Stimulated activated CD8-positive, alpha-beta memory T cell treated with anti-CD3 and anti-CD28 coated beads, Interleukin-2, amount 100 ng/mL, for 1 hour (primary cell): ENCODE results near the gene CETP.

ENCODE experiments used
- DNase-seq, 2 donors: peaks; one replicate each; pipeline ENCODE4 v3.0.0-alpha.2; 2020; ENCODE audit warnings: low read depth in 2 of 2

Gene CETP

DNA sequence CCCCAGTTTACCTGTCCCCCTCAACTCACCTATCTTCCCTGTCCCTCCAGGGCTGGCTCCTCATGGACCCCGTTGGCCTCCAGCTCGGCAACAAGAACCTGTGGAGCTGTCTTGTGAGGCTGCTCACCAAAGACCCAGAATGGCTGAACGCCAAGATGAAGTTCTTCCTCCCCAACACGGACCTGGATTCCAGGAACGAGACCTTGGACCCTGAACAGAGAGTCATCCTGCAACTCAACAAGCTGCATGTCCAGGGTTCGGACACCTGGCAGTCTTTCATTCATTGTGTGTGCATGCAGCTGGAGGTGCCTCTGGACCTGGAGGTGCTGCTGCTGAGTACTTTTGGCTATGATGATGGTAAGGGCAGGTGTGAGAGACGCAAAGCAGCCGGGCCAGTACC, 58.9 kb downstream of the CETP start:
- DNase-seq = no peak

DNA sequence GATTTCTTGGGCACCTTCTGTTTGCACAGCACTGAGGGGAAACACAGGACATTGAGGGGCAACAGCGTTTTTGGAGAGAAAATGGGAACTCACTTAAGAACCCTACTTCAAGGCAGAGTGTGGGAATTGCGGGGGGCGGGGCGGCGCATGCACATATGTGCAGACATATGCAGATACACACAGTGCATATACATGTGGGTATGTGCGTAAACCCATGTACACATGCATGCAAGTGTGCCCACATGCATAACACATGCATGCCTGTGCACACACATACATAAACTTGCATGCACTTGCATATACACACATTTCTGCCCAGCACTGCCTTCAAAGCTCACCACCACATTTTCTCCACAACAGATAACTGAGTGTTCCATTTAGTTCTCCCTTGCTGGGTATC, 60.0 kb downstream of the CETP start:
- no peak for DNase-seq

DNA sequence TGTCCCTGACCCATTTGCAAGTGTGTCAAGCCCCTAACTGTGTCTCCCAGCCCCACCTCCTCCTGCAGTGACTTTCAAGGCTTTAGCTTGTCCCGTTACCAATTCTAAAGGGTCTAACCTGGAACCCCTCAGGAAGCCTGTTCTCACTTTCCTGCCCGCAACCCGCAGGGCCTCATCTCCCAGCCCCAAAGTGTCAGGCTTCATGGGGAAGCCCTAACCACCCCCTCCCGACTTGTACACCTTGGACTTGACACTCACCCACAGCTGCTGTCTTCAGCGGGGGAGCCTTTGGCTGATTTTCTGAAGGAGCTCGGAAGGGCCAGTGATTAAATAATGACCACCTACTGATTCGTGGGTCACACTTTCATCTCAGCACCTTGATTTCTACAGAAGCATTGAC, 60.7 kb downstream of the CETP start:
- DNase-seq = no peak

DNA sequence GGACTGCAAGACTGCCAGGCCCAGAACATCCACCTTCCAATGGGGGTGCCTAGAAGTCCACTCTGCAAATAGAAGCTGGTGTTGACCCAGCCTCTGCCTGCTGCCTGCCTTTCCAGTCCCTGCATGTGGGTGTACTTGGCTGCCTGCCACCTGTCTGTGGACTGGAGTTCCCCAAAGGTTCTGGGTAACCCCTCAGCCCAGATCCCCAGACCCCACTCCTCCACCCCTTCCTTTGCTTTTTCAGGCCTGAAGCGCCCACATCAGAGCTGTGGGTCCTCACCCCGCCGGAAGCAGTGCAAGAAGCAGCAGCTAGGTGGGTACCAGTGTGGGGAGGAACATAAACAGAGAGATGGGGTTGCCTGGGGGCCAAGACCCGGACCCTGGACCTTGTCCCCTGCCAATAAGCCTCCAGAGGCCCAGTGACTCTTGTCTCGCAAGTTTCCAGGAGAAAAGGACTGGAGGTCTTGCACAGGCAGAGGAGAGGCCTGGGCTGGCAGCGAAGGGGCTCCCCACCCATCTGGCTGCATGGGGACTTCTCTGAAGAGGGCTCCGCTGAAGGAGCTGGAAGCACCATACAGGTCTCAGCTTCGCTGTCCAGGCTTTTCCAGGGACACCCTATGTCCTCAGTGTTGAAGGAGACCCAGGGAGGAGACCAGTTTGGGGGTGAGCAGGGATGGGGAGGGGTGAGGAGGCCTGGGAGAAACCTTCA, 61.9 kb downstream of the CETP start:
- peak; percentile 57 for DNase-seq

DNA sequence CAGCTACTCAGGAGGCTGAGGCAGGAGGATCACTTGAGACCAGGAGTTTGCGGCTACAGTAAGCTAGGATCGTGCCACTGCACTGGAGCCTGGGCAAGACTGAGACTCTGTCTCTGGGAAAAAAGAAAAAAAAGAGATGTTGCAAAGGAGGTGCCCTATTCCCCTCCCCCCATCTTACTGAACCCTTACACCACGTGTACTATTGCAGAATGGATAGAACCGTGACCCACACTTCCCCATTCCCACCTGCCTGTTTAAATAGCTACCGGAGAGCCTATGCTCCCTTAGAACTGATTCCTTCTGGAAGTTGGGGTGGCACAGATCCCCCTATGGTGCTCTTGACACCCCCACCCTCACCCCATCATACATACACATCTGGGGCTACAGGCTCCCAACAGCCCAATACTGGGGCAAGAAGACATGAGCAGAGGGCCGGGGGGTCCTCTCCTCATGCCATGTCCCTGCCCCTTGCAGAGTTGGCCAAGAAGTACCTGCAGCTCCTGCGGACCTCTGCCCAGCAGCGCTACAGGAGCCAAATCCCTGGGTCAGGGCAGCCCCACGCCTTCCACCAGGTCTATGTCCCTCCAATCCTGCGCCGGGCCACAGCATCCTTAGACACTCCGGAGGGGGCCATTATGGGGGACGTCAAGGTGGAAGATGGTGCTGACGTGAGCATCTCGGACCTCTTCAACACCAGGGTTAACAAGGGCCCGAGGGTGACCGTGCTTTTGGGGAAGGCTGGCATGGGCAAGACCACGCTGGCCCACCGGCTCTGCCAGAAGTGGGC, 63.3 kb downstream of the CETP start:
- DNase-seq = no peak

DNA sequence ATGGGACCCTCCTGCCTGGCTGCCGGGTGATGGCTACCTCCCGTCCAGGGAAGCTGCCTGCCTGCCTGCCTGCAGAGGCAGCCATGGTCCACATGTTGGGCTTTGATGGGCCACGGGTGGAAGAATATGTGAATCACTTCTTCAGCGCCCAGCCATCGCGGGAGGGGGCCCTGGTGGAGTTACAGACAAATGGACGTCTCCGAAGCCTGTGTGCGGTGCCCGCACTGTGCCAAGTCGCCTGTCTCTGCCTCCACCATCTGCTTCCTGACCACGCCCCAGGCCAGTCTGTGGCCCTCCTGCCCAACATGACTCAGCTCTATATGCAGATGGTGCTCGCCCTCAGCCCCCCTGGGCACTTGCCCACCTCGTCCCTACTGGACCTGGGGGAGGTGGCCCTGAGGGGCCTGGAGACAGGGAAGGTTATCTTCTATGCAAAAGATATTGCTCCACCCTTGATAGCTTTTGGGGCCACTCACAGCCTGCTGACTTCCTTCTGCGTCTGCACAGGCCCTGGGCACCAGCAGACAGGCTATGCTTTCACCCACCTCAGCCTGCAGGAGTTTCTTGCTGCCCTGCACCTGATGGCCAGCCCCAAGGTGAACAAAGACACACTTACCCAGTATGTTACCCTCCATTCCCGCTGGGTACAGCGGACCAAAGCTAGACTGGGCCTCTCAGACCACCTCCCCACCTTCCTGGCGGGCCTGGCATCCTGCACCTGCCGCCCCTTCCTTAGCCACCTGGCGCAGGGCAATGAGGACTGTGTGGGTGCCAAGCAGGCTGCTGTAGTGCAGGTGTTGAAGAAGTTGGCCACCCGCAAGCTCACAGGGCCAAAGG, 64.4 kb downstream of the CETP start:
- DNase-seq = no peak

DNA sequence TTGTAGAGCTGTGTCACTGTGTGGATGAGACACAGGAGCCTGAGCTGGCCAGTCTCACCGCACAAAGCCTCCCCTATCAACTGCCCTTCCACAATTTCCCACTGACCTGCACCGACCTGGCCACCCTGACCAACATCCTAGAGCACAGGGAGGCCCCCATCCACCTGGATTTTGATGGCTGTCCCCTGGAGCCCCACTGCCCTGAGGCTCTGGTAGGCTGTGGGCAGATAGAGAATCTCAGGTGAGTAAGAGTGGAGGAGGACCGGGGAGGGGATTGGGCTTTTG, 65.0 kb downstream of the CETP start:
- DNase-seq = no peak

DNA sequence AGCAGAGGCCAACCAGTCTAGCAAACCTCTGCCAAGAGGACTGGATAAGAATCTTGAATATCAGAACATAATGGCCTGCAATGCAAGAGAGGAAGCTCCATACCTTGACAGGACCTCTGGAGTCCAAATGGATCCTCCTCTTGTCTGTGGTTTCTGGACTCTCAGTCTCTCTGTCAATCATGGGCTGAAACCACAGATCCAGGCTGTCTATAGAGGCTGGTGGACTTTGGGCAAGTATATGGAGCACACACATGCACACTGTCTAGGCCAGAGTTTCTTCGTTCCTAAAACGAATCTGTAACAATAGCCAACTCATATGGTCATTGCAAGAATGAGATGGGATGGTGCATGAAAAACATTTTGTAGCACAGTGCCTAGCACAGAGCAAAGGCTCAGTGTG, 65.3 kb downstream of the CETP start:
- no peak for DNase-seq

DNA sequence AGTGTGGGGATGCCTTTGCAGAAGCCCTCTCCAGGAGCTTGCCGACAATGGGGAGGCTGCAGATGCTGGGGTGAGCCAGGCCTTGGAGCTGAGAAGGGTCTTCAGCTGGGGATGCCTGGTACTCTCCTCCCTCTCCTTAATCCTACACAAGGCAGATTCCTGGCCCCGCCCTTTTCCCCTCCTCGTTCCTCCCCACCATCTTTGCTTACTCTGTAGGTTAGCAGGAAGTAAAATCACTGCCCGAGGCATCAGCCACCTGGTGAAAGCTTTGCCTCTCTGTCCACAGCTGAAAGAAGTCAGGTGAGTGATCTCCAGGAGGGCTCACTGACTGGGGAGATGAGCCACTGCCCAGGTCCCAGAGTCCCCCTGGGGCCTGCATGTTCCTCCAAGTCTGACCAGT, 66.3 kb downstream of the CETP start:
- DNase-seq = no peak

DNA sequence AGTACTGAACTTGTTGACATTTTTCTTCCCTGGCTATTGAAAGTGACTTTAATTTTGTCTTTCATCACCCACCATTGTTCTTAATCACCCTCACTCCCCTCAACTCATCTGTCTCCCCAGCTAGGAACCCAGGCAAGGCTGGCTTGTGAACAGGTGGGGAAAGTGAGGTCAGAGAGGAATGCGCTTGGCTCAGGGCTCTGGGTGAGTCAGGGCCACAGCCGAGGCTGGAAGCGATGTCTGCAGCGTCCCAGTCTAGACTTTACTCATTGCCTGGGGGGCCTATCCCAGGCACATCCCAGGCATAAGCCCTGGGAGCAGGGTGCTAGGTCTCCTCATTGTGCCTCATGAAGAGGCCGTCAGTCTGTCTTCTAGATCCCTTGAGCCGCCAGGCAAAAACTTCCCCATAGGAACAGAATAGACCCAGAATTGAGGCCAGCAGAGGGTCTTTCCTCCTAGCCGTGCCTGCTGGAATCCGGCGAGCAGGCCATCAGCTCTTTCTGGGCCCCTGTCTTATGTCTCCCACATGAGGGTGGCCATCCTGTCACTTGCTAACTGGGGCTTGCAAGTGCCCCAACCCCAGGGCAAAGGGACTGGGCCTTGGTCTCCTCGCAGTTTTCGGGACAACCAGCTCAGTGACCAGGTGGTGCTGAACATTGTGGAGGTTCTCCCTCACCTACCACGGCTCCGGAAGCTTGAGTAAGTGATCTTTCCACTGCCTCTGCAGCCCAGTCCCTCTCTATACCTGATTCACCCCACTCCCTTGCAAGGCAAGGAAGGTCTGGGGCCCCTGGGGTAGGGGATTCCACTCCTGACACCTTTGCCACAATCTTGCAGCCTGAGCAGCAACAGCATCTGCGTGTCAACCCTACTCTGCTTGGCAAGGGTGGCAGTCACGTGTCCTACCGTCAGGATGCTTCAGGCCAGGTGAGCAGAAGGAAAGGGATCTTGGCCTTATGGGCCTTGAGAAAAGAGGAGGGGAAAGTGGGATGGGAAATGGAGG, 67.7 kb downstream of the CETP start:
- DNase-seq = no peak

DNA sequence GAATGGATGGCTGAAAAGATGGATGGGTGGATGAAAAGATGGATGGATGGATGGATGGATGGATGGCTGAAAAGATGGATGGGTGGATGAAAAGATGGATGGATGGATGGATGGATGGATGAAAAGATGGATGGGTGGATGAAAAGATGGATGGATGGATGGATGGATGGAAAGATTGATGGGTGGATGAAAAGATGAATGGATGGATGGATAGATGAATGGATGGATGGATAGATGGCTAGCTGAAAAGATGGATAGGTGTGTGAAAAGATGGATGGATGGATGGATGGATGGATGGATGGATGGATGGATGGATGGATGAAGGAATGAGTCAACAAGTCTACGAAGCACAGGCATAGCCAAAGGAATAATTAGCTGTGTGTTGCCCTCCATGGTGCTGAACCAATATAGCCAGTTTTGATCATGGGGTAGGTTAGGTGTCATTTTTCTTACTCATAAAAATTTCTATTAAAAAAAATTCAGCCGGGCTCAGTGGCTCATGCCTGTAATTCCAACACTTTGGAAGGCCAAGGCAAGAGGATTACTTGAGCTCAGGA, 68.7 kb downstream of the CETP start:
- no peak for DNase-seq

DNA sequence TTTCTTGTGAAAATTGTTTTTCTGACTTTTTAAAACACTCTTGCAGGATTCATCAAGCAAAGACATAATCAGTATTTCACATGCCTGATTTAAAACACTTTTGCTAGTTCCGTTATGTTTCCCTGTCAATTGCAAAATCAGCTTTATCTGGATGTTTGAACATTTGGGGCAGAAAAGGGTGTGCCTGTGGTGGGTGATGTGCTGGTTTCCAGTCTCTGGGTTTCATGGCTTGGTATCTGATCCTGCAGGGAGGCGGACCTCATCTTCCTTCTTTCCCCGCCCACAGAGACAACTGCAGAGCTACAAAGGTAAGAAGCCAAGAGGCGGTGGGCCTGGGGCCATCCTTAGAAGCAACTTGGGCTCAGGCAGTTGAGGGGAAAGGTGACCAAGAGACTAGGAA, 69.4 kb downstream of the CETP start:
- no peak for DNase-seq

DNA sequence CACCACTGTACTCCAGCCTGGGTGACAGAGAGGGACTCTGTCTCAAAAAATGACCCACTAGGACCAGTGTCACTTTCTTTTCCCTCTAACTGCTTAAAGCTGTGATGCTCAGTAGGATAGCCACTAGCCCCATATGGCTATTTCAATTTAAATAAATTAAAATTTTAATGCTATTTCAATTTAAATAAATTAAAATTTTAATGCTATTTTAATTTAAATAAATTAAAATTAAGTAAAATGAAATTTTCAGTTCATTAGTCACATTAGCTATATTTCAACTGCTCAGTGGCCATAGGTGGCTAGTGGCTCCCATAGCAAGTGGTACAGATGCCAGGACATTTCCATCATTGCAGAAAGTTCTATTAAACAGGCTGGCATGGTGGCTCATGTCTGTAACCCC, 70.6 kb downstream of the CETP start:
- DNase-seq = no peak

DNA sequence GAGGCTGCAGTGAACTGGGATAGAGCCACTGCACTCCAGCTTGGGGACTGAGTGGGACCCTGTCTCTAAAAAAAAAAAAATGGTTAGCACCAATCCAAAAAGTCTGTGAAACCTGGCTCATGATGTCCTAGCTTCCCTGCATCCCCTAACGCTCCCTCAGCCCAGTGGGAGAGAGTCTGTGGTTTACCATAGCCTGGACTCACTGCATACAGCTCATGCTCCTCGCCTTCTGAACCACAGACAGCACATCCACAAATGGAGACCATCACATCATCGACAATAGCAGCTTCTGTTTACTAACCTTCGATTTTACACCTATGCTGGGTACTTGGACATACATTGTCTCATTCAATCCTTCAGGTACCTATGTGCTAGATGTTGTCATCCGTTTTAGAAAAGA, 71.2 kb downstream of the CETP start:
- DNase-seq = no peak
